ENCODE data around the gene NDST3. TPM values are rescaled to one million over a fixed set of nuclear protein-coding genes. Genes with fewer than 3 reads are reported as not detected.
"Not testable (repeated sequence)": the region's sequence is repeated elsewhere in the genome, so short reads cannot be mapped to it uniquely, and the experiment has no call there.

The NDST3 gene
- total RNA-seq, 2 experiments from 2014 or later = not detected

GRCh38 chr4:118235566-118236120 is 201.4 kb downstream of the NDST3 start:
- H3K27ac Mint-ChIP-seq = no peak overlapping the region
- peaks cover 12% of the 10 kb centered on the region for H3K27me3 Mint-ChIP-seq
- CTCF ChIA-PET = no interaction called here
- H3K4me1 Mint-ChIP-seq = no peaks in the 10 kb centered on the region
- H3K4me3 Mint-ChIP-seq = no peak overlapping the region
- ATAC-seq = no peak
- no peak for DNase-seq
- no peaks in the 10 kb centered on the region for H3K36me3 Mint-ChIP-seq
- H3K9me3 Mint-ChIP-seq (ENCODE audit: low read depth) = no peaks in the 10 kb centered on the region

DNA sequence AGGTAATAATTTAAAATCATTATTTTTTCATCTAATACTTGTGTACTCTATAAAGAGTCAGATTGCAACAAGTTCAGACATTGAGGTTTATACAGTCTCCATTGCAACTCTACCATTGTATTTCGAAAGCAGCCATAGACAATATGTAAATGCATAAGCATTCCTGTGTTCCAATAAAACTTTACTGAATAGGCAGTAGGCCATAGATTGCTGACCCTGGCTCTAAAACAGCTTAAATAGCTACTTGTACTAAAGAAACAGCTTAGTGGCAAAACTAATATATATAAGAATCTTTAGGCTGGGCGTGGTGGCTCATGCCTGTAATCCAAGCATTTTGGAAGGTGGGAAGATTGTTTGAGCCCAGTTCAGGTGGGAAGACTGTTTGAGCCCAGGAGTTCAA is 203.2 kb downstream of the NDST3 start:
- DNase-seq = no peak
- Mint-ChIP-seq H3K36me3 (no peaks in the 10 kb centered on the region), H3K27ac (no peak overlapping the region), H3K4me3 (no peak overlapping the region), H3K27me3 (peaks cover 11% of the 10 kb centered on the region), H3K4me1 (no peaks in the 10 kb centered on the region), H3K9me3 (ENCODE audit: low read depth) (no peaks in the 10 kb centered on the region)
- CTCF ChIA-PET = interaction anchor here (0.7 kb wide), 1 partner anchor 716 kb away, joined by 3 read pairs; no protein-coding TSS in a partner anchor
- no peak for ATAC-seq

- Mint-ChIP-seq H3K27ac (no peak overlapping the region), H3K36me3 (no peaks in the 10 kb centered on the region), H3K9me3 (ENCODE audit: low read depth) (no peaks in the 10 kb centered on the region), H3K4me1 (peaks cover 2% of the 10 kb centered on the region), H3K4me3 (no peak overlapping the region), H3K27me3 (no peaks in the 10 kb centered on the region)
- DNase-seq (no peak), ATAC-seq (no peak)
- CTCF ChIA-PET = no interaction called here
Observed at GRCh38 chr4:118249890-118250289, 215.6 kb downstream of the NDST3 start.

DNA sequence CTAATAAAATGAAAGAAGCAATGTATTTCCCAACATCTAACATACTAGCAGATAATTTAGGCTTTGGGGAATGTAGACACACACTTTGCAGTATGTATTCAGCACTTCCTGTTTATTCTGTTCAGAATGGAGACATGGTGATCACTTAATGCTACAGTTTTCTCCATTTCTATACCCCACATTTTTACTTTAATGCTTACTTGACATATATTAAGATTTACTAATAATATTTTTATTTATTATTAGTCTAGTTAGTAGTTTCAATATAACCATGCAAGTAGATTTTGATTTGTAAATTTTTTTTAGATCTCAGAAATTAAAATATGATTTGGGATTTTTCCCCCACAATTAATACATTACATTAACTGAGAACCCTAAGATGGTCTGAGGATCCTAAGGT is 220.1 kb downstream of the NDST3 start:
- H3K4me1 Mint-ChIP-seq = no peaks in the 10 kb centered on the region
- DNase-seq = no peak
- H3K27me3 Mint-ChIP-seq = peaks cover 4% of the 10 kb centered on the region
- H3K36me3 Mint-ChIP-seq = no peaks in the 10 kb centered on the region
- no peak for ATAC-seq
- H3K9me3 Mint-ChIP-seq (ENCODE audit: low read depth) = no peaks in the 10 kb centered on the region
- no peak overlapping the region for H3K27ac Mint-ChIP-seq
- CTCF ChIA-PET = no interaction called here
- H3K4me3 Mint-ChIP-seq = no peak overlapping the region

GRCh38 chr4:118259111-118259510 is 224.8 kb downstream of the NDST3 start:
- no peak overlapping the region for H3K4me3 Mint-ChIP-seq
- no peak for ATAC-seq
- no peak for DNase-seq
- CTCF ChIA-PET = no interaction called here
- no peaks in the 10 kb centered on the region for H3K36me3 Mint-ChIP-seq
- no peaks in the 10 kb centered on the region for H3K4me1 Mint-ChIP-seq
- peaks cover 16% of the 10 kb centered on the region for H3K27me3 Mint-ChIP-seq
- H3K9me3 Mint-ChIP-seq (ENCODE audit: low read depth) = no peaks in the 10 kb centered on the region
- H3K27ac Mint-ChIP-seq = no peak overlapping the region

DNA sequence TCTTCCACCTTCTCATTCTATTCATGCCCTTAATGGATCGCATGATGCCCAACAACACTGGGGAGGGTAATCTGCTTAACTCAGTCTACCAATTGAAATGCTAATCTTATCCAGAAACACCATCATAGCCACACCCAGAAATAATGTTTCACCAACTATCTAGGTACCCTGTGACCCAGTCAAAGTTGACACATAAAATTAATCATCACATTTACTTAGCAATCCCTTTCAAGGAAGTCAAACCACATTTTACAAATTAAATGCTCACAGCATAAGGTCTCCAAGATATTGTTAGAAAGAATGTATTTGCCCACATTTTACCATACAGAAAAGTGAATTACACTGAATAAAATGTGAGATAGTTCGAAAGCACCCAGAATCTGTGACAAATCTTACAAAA is 226.0 kb downstream of the NDST3 start:
- Mint-ChIP-seq H3K4me3 (no peak overlapping the region), H3K27ac (no peak overlapping the region), H3K4me1 (no peaks in the 10 kb centered on the region), H3K9me3 (ENCODE audit: low read depth) (no peaks in the 10 kb centered on the region), H3K36me3 (no peaks in the 10 kb centered on the region), H3K27me3 (peaks cover 25% of the 10 kb centered on the region)
- no peak for DNase-seq
- no peak for ATAC-seq
- CTCF ChIA-PET = interaction anchor here (1.7 kb wide), 1 partner anchor 10 kb away, joined by 5 read pairs; no protein-coding TSS in a partner anchor

DNA sequence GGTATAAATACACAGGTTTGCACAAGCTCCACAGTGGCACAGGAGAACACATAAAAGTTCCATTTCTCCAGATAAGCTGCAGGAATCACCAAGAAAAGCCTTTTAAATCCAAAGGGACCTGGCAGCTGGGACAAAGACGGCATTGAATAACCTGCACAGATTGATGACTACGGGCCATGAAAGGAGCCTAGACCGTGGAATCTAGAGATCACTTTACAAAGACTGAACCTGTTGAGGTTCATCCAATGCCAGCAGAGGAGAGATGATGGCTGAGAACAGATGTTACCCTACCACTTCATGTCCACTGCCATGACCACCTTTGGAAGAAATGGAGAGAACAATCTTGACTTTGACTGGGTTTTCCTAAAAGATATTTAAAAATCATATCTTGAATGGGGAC is 229.8 kb downstream of the NDST3 start:
- Mint-ChIP-seq H3K4me1 (peaks cover 3% of the 10 kb centered on the region), H3K27me3 (peaks cover 24% of the 10 kb centered on the region), H3K36me3 (no peaks in the 10 kb centered on the region), H3K9me3 (ENCODE audit: low read depth) (no peaks in the 10 kb centered on the region), H3K27ac (no peak overlapping the region), H3K4me3 (no peak overlapping the region)
- DNase-seq (no peak), ATAC-seq (no peak)
- CTCF ChIA-PET = no interaction called here

- no peaks in the 10 kb centered on the region for H3K36me3 Mint-ChIP-seq
- no peak overlapping the region for H3K27ac Mint-ChIP-seq
- no peak for DNase-seq
- peaks cover 22% of the 10 kb centered on the region for H3K27me3 Mint-ChIP-seq
- peaks cover 3% of the 10 kb centered on the region for H3K4me1 Mint-ChIP-seq
- CTCF ChIA-PET = no interaction called here
- peak; percentile 73 for ATAC-seq
- no peaks in the 10 kb centered on the region for H3K9me3 Mint-ChIP-seq (ENCODE audit: low read depth)
- peak overlapping the region; percentile 54 for H3K4me3 Mint-ChIP-seq
Observed at GRCh38 chr4:118265312-118266144, 231.2 kb downstream of the NDST3 start.

- H3K36me3 Mint-ChIP-seq; H3K9me3 Mint-ChIP-seq (ENCODE audit: low read depth); DNase-seq; CTCF ChIA-PET; H3K4me1 Mint-ChIP-seq; ATAC-seq; H3K27ac Mint-ChIP-seq: not testable (repeated sequence)
- H3K4me3 Mint-ChIP-seq = peak overlapping the region; percentile 26
- H3K27me3 Mint-ChIP-seq = peaks cover 21% of the 10 kb centered on the region
Observed at GRCh38 chr4:118266145-118266496, 231.8 kb downstream of the NDST3 start.

DNA sequence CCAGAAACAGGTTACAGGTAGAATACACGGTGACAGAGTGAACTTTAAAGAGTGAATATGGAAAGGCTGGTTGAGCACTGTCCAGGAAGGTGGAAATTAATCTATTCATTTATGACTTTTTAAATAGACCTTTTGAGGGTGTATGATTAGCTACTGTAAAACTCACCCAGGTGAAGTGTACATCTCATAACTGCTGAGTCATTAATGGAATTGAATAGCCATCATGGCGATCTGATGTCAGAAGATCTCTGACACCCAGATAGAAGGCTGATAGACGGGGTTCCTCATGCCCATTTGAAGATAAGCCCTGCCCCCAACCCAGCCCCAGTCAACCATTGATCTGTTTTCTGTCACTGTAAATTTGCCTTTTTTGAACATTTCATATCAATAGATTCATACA is 234.5 kb downstream of the NDST3 start:
- no peak for DNase-seq
- no peaks in the 10 kb centered on the region for H3K36me3 Mint-ChIP-seq
- no peaks in the 10 kb centered on the region for H3K9me3 Mint-ChIP-seq (ENCODE audit: low read depth)
- H3K27me3 Mint-ChIP-seq = peaks cover 14% of the 10 kb centered on the region
- no peak for ATAC-seq
- CTCF ChIA-PET = no interaction called here
- H3K4me1 Mint-ChIP-seq = peaks cover 3% of the 10 kb centered on the region
- no peak overlapping the region for H3K4me3 Mint-ChIP-seq
- no peak overlapping the region for H3K27ac Mint-ChIP-seq

DNA sequence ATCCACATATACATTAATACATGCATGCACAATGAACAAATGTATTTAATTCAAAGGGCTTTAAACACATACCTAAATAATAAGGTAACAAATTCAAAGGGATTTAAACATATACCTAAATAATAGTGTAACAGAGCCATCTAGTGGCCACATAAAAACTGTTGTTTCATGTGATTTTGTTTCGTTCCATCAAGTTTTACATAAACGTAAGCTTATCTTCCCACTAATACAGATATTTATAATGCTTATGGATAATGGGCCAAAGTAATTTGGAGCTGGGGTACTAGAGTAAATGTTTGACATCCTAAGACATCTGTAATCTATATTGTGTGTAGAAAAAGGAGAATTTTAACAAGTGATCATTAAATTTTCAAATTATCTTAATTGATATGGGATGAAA is 236.2 kb downstream of the NDST3 start:
- Mint-ChIP-seq H3K36me3 (no peaks in the 10 kb centered on the region), H3K9me3 (ENCODE audit: low read depth) (no peaks in the 10 kb centered on the region), H3K4me1 (peaks cover 3% of the 10 kb centered on the region), H3K4me3 (no peak overlapping the region), H3K27ac (no peak overlapping the region), H3K27me3 (peaks cover 2% of the 10 kb centered on the region)
- ATAC-seq (no peak), DNase-seq (no peak)
- CTCF ChIA-PET = interaction anchor here (0.6 to 1.0 kb wide), 2 partner anchors 9 to 34 kb away, joined by 3 to 5 read pairs; no protein-coding TSS in a partner anchor

- H3K4me1 Mint-ChIP-seq = no peaks in the 10 kb centered on the region
- peaks cover 2% of the 10 kb centered on the region for H3K27me3 Mint-ChIP-seq
- no peak overlapping the region for H3K4me3 Mint-ChIP-seq
- CTCF ChIA-PET = no interaction called here
- ATAC-seq (no peak), DNase-seq (no peak)
- no peaks in the 10 kb centered on the region for H3K36me3 Mint-ChIP-seq
- no peaks in the 10 kb centered on the region for H3K9me3 Mint-ChIP-seq (ENCODE audit: low read depth)
- no peak overlapping the region for H3K27ac Mint-ChIP-seq
Observed at GRCh38 chr4:118271788-118272187, 237.5 kb downstream of the NDST3 start.

DNA sequence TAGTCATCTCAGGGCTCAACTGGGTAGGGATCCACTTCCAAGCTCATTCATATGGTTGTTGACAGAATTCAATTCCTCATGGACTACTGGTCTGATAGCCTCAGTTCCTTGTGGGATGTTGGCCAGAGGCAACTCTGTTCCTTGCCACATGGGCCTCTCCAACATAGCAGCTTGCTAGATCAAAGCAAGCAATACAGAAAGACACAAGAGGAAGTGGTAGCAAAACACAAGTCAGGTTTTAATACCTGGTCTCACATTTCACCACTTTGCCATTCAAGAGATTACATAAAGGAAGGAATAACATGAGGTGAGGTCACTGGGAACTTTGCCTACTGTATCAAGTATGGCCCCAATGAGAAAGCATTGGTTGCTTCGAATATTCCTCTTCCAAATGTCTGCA is 239.4 kb downstream of the NDST3 start:
- no peak for ATAC-seq
- H3K27ac Mint-ChIP-seq = no peak overlapping the region
- no peak for DNase-seq
- CTCF ChIA-PET = no interaction called here
- peaks cover 2% of the 10 kb centered on the region for H3K36me3 Mint-ChIP-seq
- no peak overlapping the region for H3K4me3 Mint-ChIP-seq
- H3K4me1 Mint-ChIP-seq = peaks cover 9% of the 10 kb centered on the region
- no peaks in the 10 kb centered on the region for H3K9me3 Mint-ChIP-seq (ENCODE audit: low read depth)
- peaks cover 2% of the 10 kb centered on the region for H3K27me3 Mint-ChIP-seq

DNA sequence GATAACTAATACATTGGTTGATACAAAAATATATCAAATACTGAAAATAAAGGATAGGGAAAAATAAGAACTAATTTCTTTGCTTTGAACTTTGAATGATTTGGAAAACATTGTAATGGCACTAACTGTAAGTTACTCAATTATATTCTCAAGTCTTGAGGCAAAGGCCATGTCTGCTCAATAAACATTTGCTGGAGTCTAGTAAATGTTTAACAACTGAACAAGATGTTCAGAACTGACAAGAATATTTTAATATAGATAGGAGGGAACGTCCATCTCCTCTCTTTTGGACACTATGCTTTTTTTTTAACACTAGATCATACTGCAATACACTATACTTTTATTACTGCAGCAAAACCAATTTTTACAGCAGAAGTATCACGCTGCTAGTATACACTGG is 242.3 kb downstream of the NDST3 start:
- H3K4me1 Mint-ChIP-seq = peaks cover 25% of the 10 kb centered on the region
- H3K9me3 Mint-ChIP-seq (ENCODE audit: low read depth) = no peaks in the 10 kb centered on the region
- H3K36me3 Mint-ChIP-seq = peaks cover 29% of the 10 kb centered on the region
- ATAC-seq (no peak), DNase-seq (no peak)
- CTCF ChIA-PET = no interaction called here
- no peak overlapping the region for H3K27ac Mint-ChIP-seq
- H3K27me3 Mint-ChIP-seq = no peaks in the 10 kb centered on the region
- no peak overlapping the region for H3K4me3 Mint-ChIP-seq

All from activated CD8-positive, alpha-beta memory T cell treated with anti-CD3 and anti-CD28 coated beads, Interleukin-2, amount 10 ng/mL, durations not matched to agents 7 days and 5 days (primary cell).